NCI-H146 treated with DMSO at 0.1 percent for 48 hours (cell line): ENCODE results near the gene RAB11B.
"Not testable (repeated sequence)": the region's sequence is repeated elsewhere in the genome, so short reads cannot be mapped to it uniquely, and the experiment has no call there.

Experiments
- DNase-seq: peaks from one replicate; lab custom pipeline; 2025; ENCODE audit not compliant: unreplicated experiment; lab: John Stamatoyannopoulos, UW

RAB11B gene

DNA sequence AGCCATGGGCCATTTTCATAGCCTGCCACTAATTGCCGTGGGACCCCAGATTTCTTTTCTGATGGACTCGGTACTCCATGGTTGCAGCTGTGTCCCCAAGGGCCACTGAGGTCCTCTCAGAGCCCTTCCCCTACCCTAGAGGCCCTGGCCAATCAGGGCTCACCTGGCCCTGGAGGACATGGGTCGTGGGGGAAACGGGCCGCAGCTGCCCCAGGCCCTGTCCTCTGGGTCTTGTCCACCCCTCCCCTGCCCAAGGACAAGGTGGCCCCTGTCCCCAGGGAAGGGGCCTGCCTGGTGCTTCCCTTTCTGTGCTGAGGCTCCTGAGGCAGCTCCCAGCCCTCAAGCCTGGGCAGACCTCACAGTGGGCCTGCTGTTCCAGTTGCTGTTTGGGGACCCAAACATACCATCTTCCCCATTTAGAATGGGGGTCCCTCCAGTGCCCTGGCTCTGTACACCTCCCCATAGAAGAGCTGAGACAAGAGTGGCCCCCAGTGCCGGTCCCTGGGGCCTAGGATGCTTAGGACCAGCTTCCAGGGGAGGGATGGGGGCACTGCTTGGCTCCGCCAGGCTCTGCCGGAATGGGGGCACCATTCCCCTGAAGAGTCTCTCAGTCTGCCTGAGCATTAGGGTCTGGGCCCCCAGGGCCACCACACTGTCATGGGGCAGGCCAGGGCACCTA is 3.2 kb downstream of the RAB11B start:
- no peak for DNase-seq

DNA sequence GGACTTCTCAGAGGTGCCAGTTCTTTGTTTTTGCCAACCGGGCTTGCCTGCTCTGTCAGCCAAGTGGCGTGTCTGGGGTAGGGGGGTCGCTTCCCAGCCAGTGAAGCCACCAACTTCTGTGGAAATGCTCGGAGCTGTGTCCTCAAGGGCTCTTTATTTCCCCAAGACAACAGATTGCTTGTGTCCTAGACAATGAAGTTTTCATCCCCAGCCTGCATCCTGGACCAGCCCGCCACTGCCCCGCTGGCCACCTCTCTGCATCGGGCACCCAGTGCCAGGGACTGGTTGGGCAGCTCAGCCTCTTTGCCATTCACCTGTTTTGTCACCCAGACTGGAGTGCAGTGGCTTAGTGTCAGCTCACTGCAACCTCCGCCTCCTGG is 3.7 kb downstream of the RAB11B start:
- no peak for DNase-seq

DNA sequence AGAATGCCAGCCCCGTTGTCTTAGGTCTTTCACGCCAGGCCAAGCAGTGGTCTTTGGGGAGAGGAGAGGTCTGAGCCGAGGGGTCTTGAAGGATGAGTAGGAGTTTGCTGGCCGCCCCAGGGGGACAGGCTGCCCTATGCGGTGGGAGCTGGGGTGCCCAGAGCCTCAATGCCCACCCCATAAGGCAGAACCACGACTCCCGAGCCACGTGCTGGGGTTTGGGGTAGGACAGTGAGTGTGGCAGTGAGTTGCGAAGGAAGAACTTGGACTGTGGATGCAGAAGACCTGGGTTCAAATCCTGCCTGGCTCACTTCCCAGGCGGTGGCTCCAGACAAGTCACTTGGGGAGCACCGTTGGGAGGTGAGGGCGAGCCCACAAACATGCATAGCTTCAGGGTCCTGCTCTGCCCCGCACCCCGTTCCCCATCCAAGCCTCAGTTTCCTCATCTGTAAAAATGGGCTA is 5.5 kb downstream of the RAB11B start:
- DNase-seq, result no peak

DNA sequence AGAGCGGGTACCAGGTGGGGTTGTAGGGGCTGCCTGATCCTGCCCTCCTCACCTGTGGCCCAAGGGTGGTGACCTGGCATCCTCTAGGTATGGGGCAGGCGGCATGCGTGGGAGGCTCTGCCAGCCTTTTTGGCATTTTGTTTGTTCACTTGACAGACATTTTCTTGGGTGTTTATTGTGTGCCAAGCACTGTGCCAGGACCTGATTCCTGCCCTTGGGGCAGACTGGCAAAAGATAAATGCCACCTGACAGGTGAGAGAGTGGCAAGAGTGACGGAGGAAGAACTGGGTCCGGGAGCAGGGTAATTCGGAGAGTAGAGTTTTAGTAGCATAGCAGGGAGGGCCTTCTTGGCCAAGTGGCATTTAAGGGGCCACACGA is 6.0 kb downstream of the RAB11B start:
- DNase-seq, result no peak

DNA sequence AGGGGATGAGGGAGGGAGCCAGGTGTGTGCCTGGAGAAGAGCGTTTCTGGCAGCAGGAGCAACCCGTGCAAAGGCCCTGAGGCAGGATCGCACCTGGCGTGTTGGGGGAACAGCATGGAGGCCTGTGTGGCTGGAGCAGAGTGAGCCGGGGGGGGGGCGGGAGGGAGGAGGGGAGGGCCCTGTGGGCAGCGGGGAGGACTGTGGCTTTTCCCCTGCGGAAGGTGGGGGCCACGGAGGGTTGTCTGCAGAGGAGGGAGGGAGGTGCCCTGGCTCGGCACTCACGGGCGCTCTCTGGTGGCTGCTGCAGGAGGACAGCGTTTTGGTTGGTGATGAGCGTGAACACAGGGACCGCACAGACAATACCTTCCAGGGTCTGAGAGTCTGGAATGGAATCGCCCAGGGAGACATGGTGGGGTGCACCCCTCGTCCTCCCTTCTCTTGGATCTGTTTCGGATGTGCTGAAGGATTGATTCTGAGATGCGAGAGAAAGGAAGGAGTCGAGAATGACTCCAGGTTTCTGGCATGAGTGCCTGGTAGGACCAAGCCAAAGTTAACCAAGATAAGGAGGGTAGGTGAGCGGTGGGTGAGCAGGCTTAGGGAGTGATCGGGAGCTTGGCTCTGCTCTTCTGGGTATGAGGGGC is 6.5 kb downstream of the RAB11B start:
- no peak for DNase-seq

DNA sequence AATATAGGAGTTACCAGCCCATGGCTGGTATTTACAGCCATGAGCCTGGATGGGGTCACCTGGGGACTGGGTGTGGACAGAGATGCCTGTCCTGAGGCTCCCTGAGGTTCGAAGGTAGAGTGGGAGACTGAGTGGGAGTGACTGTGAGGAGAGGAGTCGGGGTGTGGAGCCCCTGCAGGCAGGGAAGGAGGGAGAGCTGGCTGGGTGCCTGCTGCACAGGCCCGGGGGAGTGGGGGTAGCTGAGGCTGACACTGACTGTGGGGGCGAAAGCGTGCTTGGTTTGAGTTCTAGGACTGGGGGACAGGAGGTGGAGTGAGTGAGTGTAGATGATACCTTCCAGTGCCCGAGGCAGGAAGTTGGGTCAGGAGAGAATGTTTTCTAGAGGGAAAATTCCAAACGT is 7.1 kb downstream of the RAB11B start:
- DNase-seq, result no peak

DNA sequence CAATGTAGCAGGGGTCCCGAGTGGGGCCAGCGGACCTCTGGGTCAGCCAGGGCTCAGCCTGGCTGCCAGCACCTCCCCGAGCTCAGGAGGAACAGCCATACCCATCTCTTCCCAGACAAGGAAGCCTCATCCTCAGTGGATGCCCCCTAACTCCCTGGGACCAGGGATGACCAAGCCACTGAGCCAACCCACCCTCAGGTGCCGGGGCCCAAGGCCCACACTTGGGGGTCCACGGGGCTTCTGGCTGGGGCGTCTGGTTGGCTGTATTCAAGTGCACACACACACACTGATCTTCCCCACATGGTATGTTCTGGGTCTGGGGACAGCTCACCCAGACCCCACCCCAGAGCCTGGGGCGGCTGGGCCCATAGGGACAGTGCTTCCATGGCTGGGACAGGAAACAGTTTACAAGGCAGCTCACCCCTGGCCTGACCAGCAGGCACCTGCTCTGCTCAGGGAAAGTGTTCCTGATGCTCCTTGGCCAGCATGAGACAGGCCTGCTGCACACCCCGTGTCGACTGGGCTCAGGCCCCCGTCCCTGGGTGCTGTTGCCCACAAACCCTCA is 7.7 kb downstream of the RAB11B start:
- no peak for DNase-seq

DNA sequence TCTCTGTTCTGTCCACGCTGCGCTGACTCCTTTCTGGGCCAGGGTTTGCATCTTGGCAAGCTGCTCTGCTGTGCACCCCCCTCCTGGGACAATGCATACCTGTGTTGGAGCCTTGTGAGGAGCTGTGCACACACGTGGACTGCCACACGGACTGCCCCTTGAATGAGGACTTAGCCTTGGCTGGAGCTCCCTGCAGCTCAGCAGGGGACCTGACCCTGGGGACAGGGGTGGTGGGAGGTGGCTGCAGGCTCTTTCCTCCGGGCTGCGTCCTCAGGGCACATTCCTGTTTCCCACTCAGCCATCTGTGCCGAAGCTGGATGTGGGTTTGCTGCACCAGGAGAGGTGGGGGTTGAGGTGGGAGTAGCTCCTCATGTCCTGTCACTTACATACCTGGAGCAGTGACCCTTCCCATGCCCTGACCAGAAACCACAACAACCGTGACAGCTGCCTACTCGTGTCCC is 8.2 kb downstream of the RAB11B start:
- DNase-seq, result no peak

DNA sequence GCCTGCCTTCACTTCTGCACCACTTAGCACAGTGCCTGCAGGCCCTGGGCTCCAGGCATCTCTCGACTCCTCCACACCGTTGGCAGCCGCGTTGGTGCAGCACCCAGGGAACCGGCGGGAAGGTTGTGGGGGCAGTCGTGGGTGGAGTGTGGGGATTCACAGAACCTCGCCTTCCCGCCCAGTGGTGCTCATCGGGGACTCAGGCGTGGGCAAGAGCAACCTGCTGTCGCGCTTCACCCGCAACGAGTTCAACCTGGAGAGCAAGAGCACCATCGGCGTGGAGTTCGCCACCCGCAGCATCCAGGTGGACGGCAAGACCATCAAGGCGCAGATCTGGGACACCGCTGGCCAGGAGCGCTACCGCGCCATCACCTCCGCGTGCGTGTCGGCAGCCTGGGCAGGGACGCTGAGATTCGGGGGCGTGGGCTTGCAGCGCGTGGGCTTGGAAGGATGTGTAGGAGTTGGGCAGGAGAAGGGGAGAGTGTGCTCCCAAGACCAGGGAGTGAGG is 9.6 kb downstream of the RAB11B start:
- DNase-seq, result no peak

DNA sequence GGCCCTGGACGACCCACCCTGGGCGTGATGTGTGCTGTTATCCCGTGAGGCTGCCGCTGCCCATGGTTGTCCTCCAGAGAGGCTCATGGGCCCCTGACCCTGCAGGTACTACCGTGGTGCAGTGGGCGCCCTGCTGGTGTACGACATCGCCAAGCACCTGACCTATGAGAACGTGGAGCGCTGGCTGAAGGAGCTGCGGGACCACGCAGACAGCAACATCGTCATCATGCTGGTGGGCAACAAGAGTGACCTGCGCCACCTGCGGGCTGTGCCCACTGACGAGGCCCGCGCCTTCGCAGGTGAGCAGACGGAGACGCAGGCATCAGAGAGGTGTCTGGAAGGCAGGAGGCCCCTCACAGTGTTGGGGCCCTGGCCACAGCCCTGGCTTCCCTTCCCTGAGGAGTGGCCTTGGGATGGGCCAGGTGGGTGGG is 11.8 kb downstream of the RAB11B start:
- DNase-seq, result no peak

DNA sequence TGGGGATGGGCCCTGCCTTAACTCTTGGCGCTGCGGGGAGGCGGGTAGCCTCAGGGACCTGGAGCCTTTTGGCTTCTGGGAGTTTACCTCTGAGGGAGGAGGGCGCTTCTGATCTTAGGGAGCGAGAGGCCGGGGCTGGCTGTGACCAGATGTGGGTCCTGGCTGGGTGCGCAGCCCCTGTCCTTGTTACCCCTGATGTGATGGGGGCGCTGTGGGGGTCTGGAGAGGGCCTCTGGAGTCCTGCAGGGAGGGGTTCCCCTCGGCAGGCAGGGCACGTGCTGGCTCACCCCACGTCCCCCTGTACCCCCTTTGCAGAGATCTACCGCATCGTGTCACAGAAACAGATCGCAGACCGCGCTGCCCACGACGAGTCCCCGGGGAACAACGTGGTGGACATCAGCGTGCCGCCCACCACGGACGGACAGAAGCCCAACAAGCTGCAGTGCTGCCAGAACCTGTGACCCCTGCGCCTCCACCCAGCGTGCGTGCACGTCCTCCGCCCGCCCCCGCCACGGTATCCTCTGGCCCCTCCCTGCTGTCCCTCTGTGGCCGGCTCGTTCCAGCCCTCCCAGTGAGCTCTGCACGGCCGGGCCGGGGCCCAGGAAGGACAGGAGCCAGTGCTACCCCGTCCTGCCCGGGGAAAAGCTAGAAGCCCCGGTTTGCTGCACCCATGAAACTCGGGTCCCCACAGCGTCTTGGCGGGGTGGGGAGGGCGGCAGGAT is 13.1 kb downstream of the RAB11B start:
- no peak for DNase-seq

DNA sequence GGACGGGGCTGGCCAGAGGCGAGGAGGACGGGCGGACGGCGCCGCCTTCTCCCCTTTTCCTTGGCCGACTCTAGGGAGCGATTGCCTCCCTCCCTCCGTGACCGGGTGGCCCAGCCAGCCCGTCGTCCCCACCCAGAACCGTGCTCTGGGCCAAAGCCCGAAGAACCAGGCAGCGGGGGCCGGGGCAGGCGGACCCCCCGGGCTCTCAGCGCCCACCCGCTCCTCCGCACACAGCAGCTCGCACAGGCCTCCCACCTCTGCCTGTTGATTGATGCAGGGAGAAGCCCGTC is 13.6 kb downstream of the RAB11B start:
- no peak for DNase-seq

DNA sequence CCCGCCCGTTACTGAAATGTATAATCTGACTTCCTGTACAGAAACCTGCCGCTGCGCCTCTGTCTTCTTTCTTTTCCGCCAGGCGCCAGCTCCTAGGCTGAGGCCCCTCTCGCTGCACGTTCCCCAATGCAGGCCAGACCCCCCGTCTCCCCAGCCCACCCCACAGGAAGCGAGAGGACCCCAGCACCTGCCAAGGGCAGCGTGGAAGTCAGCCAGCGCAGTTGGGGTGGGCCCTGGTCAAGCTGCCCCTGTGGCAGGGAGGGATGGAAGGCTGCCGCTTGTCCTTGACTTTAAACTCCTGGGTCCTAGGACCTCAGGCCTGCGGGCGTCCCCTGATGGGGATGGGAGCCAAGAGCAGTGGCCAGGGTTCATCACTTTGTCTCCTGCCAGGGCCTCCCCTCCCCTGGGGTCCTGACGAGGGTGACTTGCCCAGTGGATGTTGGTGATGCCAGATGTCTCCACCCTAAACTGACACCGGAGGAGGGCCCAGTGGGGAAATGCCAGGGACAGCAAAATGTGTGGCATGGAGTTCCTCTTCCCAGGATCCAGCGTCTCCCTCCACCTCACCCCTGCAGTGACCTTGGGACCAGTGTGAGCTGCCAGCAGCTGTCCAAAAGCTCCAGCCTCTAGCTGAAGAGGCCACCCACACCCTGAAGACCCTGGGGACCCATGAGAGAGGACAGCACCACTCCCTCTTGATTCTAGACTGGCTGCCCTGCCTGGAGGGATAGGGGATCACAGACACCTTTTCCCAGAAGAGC is 14.4 kb downstream of the RAB11B start:
- DNase-seq, result no peak

DNA sequence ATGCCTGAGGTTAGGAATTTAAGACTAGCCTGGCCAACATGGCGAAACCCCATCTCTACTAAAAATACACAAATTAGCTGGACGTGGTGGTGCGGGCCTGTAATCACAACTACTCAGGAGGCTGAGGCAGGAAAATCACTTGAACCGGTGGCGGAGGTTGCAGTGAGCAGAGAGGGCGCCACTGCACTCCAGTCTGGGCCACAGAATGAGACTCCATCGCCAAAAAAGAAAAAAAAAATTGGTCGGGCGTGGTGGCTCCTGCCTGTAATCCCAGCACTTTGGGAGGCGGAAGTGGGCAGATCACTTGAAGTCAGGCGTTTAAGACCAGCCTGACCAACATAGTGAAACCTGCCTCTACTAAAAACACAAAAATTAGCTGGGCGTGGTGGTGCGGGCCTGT is 20.6 kb downstream of the RAB11B start:
- not testable (repeated sequence) for DNase-seq

DNA sequence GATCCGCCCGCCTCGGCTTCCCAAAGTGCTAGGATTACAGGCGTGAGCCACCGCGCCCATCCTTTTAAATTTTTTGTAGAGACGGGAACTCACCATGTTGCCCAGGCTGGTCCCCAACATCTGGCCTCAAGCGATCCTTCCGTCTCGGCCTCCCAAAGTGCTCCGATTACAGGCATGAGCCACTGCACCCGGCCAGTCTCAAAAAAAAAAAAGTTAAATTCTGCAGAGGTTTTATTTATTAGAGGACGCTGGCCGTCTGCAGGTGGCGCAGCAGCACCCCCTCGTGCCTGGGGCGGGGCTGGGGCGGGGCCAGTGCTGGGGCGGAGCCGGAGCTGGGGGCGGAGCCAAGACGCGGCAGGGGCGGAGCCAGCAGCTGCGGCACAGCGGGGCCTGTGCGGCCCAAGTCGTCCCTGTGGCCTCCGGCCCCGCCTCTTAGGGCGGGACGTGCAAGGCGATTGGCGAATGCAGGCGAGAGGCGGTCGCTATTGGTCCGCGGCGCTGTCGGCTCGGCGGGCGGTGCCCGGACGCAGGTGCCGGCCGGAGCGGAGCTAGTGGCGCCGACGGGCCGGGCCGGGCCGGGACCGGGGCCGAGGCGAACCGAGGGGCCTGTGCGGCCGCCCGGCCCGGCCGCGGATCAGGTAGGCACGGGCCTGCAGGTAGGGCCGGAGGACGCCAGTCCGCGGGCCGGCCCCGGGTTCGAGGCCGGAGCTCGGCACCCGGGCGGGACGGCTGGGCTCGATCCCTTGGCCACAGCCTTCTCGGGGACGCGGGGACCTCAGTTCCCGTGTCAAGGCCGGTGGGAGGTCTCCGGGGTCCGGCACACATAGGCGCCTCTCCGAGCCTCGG is 22.8 kb downstream of the RAB11B start, which contains the start of gene MARCHF2:
Gene MARCHF2, plus strand, starts transcription at position 523 of the 846 bp plus-strand sequence. CDS start 8,536 bp downstream, outside the sequence.
- DNase-seq, result peak; percentile 80

DNA sequence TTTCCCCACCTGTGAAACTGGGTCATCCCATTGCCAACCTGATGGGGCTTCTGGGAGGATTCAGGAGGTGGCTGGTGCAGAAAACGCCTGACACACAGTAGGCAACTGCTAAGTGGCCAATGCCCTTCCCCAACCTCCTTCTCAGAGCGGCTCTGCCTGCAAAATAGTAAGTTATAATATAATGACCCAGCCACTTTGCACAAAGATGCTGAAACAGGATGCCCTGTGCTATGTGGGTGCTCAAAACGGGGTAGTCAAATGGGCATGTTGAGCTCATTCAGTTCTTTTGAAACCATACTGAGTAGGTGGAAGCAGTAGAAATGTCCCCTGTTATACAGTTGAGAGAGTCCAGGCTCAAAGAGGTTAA is 23.5 kb downstream of the RAB11B start:
- DNase-seq, result no peak

DNA sequence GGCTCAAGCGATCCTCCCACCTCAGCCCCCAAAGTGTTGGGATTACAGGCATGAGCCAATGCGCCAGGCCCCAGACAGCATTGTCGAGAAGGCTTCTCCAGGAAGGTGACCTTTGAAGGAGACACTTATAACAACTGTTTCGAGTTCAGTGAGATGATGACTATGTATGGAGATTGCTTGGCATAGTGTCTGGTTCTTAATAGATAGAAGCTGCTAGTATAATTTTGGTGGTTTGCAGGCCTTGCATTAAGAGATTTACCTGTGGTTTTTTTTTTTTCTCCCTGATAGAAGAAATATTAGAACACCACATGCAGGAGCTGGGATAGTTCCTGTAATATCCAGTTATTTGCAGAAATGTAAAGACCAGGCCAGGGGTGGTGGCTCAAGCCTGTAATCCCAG is 26.6 kb downstream of the RAB11B start:
- no peak for DNase-seq

DNA sequence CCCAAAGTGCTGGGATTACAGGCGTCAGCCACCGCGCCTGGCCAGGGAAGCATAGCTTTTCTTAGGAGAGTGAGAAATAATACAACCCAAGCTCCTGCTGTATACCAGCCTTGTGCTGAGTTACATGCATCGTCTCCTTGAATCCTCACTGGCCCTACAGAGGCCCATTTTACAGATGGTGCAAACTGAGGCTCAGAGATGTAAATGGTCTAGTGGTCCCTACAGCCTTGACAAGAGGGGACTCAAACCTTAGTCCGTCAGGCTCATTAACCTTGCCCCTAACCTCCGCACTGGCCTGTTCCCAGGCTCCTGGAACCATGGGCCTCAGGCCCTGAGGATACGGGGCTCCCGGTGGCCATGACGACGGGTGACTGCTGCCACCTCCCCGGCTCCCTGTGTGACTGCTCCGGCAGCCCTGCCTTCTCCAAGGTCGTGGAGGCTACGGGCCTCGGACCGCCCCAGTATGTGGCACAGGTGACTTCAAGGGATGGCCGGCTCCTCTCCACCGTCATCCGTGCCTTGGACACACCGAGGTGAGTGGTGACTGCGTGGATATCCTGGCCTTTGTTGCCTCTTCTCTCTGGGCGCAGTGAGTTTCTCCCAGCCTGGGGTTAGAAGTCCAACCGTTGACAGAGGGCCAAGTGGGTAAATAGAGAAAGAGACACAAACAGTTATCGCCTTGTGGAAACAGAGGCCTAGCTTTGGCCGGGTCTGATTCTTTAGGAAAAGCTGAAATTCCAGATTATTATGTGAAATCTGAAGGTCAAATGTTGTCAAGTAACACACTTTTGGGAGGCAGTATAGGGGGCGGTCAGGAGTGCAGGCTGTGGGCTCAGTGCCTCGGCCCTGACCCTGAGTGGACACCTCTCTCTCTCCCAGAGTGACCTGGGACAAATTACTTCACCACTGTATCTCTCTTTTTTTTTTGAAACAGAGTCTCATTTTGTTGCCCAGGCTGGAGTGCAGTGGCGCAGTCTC is 31.6 kb downstream of the RAB11B start:
- DNase-seq, result no peak

DNA sequence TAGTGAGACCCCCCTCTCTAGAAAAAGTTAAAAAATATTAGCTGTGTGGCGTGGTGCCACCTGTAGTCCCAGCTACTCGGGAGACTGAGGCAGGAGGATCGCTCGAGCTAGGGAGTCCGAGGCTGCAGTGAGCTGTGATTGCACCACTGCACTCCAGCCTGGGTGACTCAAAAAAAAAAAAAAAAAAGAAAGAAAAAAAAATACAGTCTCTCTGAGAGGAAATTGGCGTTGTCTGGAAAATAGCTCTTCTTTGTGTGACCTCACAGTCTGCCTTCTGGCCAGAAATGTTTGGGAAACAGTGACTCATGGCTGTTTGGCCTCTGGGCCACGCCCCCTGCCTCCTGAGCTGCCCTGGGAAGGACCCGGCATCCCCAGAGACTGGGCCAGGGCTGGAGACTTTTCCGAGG is 33.7 kb downstream of the RAB11B start:
- peak; percentile 9 for DNase-seq
